Ovary (tissue), 3 donors: ENCODE data around the gene EYA2.

Source experiments
- CTCF ChIP-seq, 3 donors: fragments of 450-650 bp in 2 of 3; fragments of 200-600 bp in 1 of 3; IDR thresholded peaks; one replicate each; pipeline versions ENCODE4 v1.5.1 to v1.8.0; 2016 to 2022; ENCODE audit warnings: antibody characterized with exemption in 3 of 3, mild to moderate bottlenecking in 1 of 3
- EP300 ChIP-seq: sonication (generic); formaldehyde crosslinking; IDR thresholded peaks from one replicate; pipeline ENCODE4 v1.6.1; 2017; ENCODE audit warnings: antibody characterized with exemption
- POLR2A ChIP-seq: fragments of 450-650 bp; IDR thresholded peaks from one replicate; pipeline ENCODE4 v1.6.1; 2017; ENCODE audit warnings: antibody characterized with exemption, mild to moderate bottlenecking, moderate library complexity
- donor health status: DM: no; HTN: no; CAD: no.

- TF ChIP-seq CTCF (IDR thresholded peaks at IDR 0.05) (no peak), POLR2A (no peak), EP300 (no peak)
These were observed 208.0 kb downstream of the EYA2 start for GRCh38 chr20:47102629-47103028.
